Measurements from ENCODE around the gene MAP3K4.
A peak's percentile ranks its signal among the peaks of the same experiment; 100 is the strongest.
"Not testable (repeated sequence)": the region's sequence is repeated elsewhere in the genome, so short reads cannot be mapped to it uniquely, and the experiment has no call there.

MAP3K4 gene

DNA sequence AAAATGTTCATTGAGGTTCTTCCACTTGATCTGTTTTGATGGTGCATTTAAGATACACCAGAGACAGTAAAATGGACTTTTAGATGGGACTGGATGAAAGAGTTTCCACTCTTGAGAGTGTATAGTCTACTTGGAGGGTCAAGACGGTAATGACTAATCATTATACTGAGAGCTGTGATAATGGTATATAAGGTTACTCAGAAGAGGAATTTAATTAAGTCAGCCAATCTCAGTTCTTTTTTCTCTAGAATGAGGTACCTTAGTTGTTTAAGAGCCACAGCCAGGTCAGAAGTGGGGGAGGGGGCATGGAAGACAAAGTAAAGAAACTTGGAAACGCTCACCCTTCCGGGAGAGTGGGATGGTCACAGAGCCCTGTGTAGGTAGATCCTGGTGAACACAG, 123.9 kb downstream of the MAP3K4 start:
- FAIRE-seq = no peak
- TF ChIP-seq TAF1 (IDR thresholded peaks at IDR 0.05; ENCODE audit: borderline replicate concordance, low read depth, low read length) (no peak), POLR2A (IDR thresholded peaks at IDR 0.05; ENCODE audit: low read depth, low read length) (no peak), POLR2AphosphoS5 (IDR thresholded peaks at IDR 0.05; ENCODE audit: low read depth, low read length) (no peak)
- DNase-seq (ENCODE audit: insufficient read length) = no peak

- FAIRE-seq (no peak), DNase-seq (ENCODE audit: insufficient read length) (no peak)
- TF ChIP-seq TAF1 (IDR thresholded peaks at IDR 0.05; ENCODE audit: borderline replicate concordance, low read depth, low read length) (no peak), POLR2A (IDR thresholded peaks at IDR 0.05; ENCODE audit: low read depth, low read length) (no peak), POLR2AphosphoS5 (IDR thresholded peaks at IDR 0.05; ENCODE audit: low read depth, low read length) (no peak)
These were observed 125.0 kb downstream of the MAP3K4 start for GRCh38 chr6:161116554-161116953.

- FAIRE-seq (peak; percentile 5), DNase-seq (ENCODE audit: insufficient read length) (no peak)
- no peak for TF ChIP-seq POLR2AphosphoS5 (IDR thresholded peaks at IDR 0.05; ENCODE audit: low read depth, low read length)
- no peak for TF ChIP-seq TAF1 (IDR thresholded peaks at IDR 0.05; ENCODE audit: borderline replicate concordance, low read depth, low read length)
- no peak for TF ChIP-seq POLR2A (IDR thresholded peaks at IDR 0.05; ENCODE audit: low read depth, low read length)
These were observed 125.7 kb downstream of the MAP3K4 start for GRCh38 chr6:161117308-161117707.

- no peak for DNase-seq (ENCODE audit: insufficient read length)
- TF ChIP-seq POLR2A (IDR thresholded peaks at IDR 0.05; ENCODE audit: low read depth, low read length) = no peak
- no peak for TF ChIP-seq TAF1 (IDR thresholded peaks at IDR 0.05; ENCODE audit: borderline replicate concordance, low read depth, low read length)
- no peak for TF ChIP-seq POLR2AphosphoS5 (IDR thresholded peaks at IDR 0.05; ENCODE audit: low read depth, low read length)
- FAIRE-seq = no peak
These were observed 126.4 kb downstream of the MAP3K4 start for GRCh38 chr6:161117942-161118341.

- FAIRE-seq; DNase-seq (ENCODE audit: insufficient read length): not testable (repeated sequence)
These were observed 131.8 kb downstream of the MAP3K4 start for GRCh38 chr6:161123319-161123718.

GRCh38 chr6:161125591-161125990, 134.0 kb downstream of the MAP3K4 start:
- no peak for TF ChIP-seq POLR2AphosphoS5 (IDR thresholded peaks at IDR 0.05; ENCODE audit: low read depth, low read length)
- FAIRE-seq (no peak), DNase-seq (ENCODE audit: insufficient read length) (no peak)

GRCh38 chr6:161127071-161127740, 135.6 kb downstream of the MAP3K4 start:
- FAIRE-seq (no peak), DNase-seq (ENCODE audit: insufficient read length) (no peak)
- TF ChIP-seq TAF1 (IDR thresholded peaks at IDR 0.05; ENCODE audit: borderline replicate concordance, low read depth, low read length) = no peak
- no peak for TF ChIP-seq POLR2A (IDR thresholded peaks at IDR 0.05; ENCODE audit: low read depth, low read length)
- no peak for TF ChIP-seq POLR2AphosphoS5 (IDR thresholded peaks at IDR 0.05; ENCODE audit: low read depth, low read length)

DNA sequence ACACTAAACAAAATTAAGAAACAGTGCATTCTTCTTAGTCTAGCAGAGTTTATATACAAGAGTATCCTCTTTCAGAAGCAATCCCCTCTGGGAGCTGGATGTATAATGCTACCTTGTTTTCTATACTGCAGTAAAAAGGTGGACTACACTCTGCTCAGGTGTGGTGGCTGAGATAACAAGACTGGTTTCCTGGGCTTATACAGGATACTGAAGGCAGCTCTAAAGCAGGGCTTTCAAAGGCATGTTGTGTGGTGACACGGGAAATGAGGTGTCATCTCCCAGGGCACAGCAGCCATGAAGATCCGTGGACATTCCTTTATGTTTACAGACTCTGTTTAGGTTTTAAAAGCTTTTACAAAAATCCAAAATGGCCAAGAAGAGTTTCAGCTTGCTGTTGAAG, 136.7 kb downstream of the MAP3K4 start:
- FAIRE-seq (no peak), DNase-seq (ENCODE audit: insufficient read length) (no peak)
- TF ChIP-seq POLR2A (IDR thresholded peaks at IDR 0.05; ENCODE audit: low read depth, low read length) (no peak), POLR2AphosphoS5 (IDR thresholded peaks at IDR 0.05; ENCODE audit: low read depth, low read length) (no peak), TAF1 (IDR thresholded peaks at IDR 0.05; ENCODE audit: borderline replicate concordance, low read depth, low read length) (no peak)

GRCh38 chr6:161128680-161129196, 137.2 kb downstream of the MAP3K4 start:
- DNase-seq (ENCODE audit: insufficient read length) (no peak), FAIRE-seq (no peak)
- TF ChIP-seq POLR2AphosphoS5 (IDR thresholded peaks at IDR 0.05; ENCODE audit: low read depth, low read length) = no peak
- no peak for TF ChIP-seq POLR2A (IDR thresholded peaks at IDR 0.05; ENCODE audit: low read depth, low read length)
- no peak for TF ChIP-seq TAF1 (IDR thresholded peaks at IDR 0.05; ENCODE audit: borderline replicate concordance, low read depth, low read length)

DNA sequence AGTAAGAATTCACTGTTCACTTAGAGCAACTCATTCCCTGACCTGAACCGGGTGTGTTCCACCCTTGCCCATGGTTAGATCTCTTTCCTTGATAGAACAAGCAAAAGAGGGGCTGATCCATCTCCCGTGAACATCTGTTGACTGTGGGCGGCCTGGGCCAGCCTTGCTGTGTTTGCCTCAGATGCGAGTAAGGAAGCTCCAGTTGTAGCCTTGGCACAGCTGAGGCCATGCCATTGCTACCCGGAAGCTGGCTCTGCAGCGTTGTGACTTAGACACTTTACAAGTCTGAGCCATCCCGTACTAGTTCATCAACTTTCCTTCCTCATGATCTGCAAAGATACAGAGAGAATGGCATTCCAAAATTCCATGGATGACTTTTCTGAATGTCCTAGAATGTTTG, 139.0 kb downstream of the MAP3K4 start:
- FAIRE-seq (no peak), DNase-seq (ENCODE audit: insufficient read length) (no peak)
- TF ChIP-seq POLR2AphosphoS5 (IDR thresholded peaks at IDR 0.05; ENCODE audit: low read depth, low read length) = no peak
- no peak for TF ChIP-seq TAF1 (IDR thresholded peaks at IDR 0.05; ENCODE audit: borderline replicate concordance, low read depth, low read length)
- no peak for TF ChIP-seq POLR2A (IDR thresholded peaks at IDR 0.05; ENCODE audit: low read depth, low read length)

DNA sequence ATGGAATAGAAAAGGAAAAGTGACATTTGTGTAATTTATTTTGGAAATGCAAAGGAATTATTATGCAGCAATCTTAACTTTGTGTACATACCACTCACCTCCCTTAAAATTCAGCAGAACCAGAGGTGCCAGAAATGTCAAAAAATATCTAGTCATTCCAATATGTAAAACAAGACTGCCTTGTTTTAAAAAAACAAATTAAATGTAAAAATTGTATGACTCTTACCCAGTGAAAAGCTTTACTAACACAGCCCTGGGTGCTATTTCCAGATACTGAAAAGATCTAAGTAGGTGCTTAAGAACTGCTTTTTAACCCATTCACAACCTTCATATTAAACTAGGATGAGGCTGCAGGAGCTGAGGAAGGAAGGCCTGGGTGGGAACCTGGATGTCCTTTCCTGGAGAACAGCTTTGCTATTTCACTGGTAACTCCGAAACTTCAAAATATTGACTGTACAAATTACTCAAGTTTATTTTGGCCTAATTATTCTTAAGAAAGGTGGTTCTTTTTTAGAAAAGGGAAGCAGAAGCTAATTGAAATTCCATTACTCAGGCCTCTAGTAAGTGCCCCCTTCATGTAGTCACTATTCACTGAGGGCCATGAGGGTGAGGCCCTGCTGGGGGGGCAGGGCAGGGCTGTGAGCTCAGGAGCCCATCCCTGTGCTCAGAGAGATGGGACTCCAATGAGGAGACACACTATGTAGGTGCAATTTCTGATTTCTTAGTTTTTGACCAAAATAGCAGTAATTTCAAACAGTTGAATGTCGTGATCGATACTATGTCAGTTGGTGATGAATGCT, 139.6 kb downstream of the MAP3K4 start:
- DNase-seq (ENCODE audit: insufficient read length) (no peak), FAIRE-seq (no peak)
- TF ChIP-seq TAF1 (IDR thresholded peaks at IDR 0.05; ENCODE audit: borderline replicate concordance, low read depth, low read length) = no peak
- no peak for TF ChIP-seq POLR2AphosphoS5 (IDR thresholded peaks at IDR 0.05; ENCODE audit: low read depth, low read length)
- TF ChIP-seq POLR2A (IDR thresholded peaks at IDR 0.05; ENCODE audit: low read depth, low read length) = no peak

- no peak for FAIRE-seq
- no peak for TF ChIP-seq TAF1 (IDR thresholded peaks at IDR 0.05; ENCODE audit: borderline replicate concordance, low read depth, low read length)
- TF ChIP-seq POLR2AphosphoS5 (IDR thresholded peaks at IDR 0.05; ENCODE audit: low read depth, low read length) = no peak
- TF ChIP-seq POLR2A (IDR thresholded peaks at IDR 0.05; ENCODE audit: low read depth, low read length) = no peak
- no peak for DNase-seq (ENCODE audit: insufficient read length)
These were observed 140.8 kb downstream of the MAP3K4 start for GRCh38 chr6:161132384-161132783.

Measured in GM12892 (cell line).